Measurements from ENCODE around the gene MYOZ1.

- TF ChIP-seq, protein P1, sequence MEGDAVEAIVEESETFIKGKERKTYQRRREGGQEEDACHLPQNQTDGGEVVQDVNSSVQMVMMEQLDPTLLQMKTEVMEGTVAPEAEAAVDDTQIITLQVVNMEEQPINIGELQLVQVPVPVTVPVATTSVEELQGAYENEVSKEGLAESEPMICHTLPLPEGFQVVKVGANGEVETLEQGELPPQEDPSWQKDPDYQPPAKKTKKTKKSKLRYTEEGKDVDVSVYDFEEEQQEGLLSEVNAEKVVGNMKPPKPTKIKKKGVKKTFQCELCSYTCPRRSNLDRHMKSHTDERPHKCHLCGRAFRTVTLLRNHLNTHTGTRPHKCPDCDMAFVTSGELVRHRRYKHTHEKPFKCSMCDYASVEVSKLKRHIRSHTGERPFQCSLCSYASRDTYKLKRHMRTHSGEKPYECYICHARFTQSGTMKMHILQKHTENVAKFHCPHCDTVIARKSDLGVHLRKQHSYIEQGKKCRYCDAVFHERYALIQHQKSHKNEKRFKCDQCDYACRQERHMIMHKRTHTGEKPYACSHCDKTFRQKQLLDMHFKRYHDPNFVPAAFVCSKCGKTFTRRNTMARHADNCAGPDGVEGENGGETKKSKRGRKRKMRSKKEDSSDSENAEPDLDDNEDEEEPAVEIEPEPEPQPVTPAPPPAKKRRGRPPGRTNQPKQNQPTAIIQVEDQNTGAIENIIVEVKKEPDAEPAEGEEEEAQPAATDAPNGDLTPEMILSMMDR (IDR thresholded peaks at IDR 0.05; ENCODE audit: low read depth, low read length): no peak
- TF ChIP-seq POLR2A (IDR thresholded peaks at IDR 0.05; ENCODE audit: extremely low read depth, insufficient read length): no peak
Measured at GRCh38 chr10:73581918-73582317, 59.4 kb downstream of the MYOZ1 start.

All from NB4 (cell line).